Body of pancreas (tissue), 4 donors: ENCODE results near the gene LPP. TPM values are rescaled to one million over a fixed set of nuclear protein-coding genes. Genes with fewer than 3 reads are reported as not detected.

Experiments
- ATAC-seq: fragments of 150-250 bp; one replicate; pipeline ENCODE4 v1.9.1; 2016
- DNase-seq, 4 donors: peaks; one replicate each; pipeline ENCODE4 v3.0.0-alpha.2; 2019
- H3K27ac ChIP-seq, 4 donors: fragments of 200-600 bp; sonication (generic); 1 replicate in 3 of 4; 2 replicates in 1 of 4; pipeline versions ENCODE4 v1.5.1 to v1.6.1; 2016 to 2019; ENCODE audit warnings: mild to moderate bottlenecking in 1 of 4, mixed read lengths in 1 of 4, moderate library complexity in 1 of 4
- H3K27me3 ChIP-seq, 2 donors: fragments of 200-600 bp; sonication (generic); one replicate each; pipeline ENCODE4 v1.6.0; 2016; ENCODE audit warnings: mild to moderate bottlenecking in 1 of 2
- H3K36me3 ChIP-seq, 2 donors: fragments of 200-600 bp; sonication (generic); replicated peaks in 1 of 2; 2 replicates each; pipeline ENCODE4 v1.5.1; 2016; ENCODE audit warnings: low read depth in 2 of 2; ENCODE audit not compliant: insufficient read depth in 1 of 2
- H3K4me1 ChIP-seq: fragments of 200-600 bp; sonication (generic); one replicate; pipeline ENCODE4 v1.6.0; 2016
- H3K4me3 ChIP-seq, 2 donors: fragments of 200-600 bp; sonication (generic); 1 replicate in 1 of 2; 2 replicates in 1 of 2; pipeline ENCODE4 v1.5.1; 2016 to 2019
- H3K9me3 ChIP-seq, 3 donors: fragments of 200-600 bp; sonication (generic); 1 replicate in 2 of 3; 2 replicates in 1 of 3; pipeline ENCODE4 v1.5.1; 2016
- POLR2A ChIP-seq, 3 donors: fragments of 450-650 bp; IDR thresholded peaks; one replicate each; pipeline ENCODE4 v1.6.1; 2016; ENCODE audit warnings: antibody characterized with exemption in 3 of 3, mild to moderate bottlenecking in 2 of 3
- WGBS, 2 donors: methylation state at CpG; one replicate each; pipeline ENCODE4 v1.1.5; 2017; 5-methylcytosine and 5-hydroxymethylcytosine counted together
- intact Hi-C: fragments of 100-400 bp; cut with DNase I; formaldehyde crosslinking; loops from one replicate; pipeline ENCODE4 v1.15.1; 2023
- total RNA-seq, 2 donors: library from RNA; depleted of rRNA; stranded (reverse); fragments of >200 nt; gene quantifications; one replicate each; pipeline ENCODE4 v1.1.0, GENCODE V29; 2016
- TF ChIP-seq, protein P1 (sequence below), 7 experiments: fragments of 450-650 bp in 4 of 7; fragments of 200-600 bp in 3 of 7; sonication (generic) in 3 of 7; IDR thresholded peaks; one replicate each; pipeline ENCODE4 v1.5.1; 2016 to 2019; ENCODE audit warnings: antibody characterized with exemption in 7 of 7

Gene LPP
- total RNA-seq, 2 donors from 2014 or later, result 60.6 to 65.1 TPM

DNA sequence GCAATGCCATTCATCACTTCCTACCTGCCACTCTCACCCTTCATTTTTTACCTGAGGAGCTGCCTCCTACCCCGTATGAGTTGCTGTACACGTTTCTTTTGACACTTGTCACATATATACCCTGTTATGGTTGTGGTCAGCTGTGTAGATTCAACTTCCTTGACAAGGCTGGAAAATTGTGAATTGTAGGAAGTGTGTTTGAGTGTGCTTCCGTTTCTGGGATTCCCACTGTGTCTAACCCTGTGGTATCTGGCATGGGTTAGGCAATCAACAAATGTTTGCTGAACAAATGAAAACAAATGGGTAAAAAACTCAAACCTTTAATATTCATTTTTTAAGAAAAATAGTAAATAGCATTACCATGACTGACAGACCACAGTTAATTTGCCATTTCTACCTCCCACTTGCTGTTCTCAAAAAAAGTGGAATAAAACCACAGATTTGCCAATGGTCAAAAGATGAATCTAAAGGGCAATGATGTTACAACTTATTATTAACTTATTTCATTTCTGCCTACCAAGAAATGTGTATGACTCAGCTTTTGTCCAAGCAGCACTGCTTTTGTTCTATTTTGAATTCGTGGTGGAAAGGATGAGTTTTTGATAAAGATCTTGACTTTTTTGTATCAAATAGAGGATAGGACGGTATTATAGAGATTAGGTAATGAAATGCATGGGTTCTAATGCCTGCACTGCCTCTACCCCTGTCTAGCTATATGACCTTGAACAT lies 404.6 kb downstream of the LPP start:
- H3K4me3 ChIP-seq, result no peak overlapping the region
- TF ChIP-seq, protein P1, sequence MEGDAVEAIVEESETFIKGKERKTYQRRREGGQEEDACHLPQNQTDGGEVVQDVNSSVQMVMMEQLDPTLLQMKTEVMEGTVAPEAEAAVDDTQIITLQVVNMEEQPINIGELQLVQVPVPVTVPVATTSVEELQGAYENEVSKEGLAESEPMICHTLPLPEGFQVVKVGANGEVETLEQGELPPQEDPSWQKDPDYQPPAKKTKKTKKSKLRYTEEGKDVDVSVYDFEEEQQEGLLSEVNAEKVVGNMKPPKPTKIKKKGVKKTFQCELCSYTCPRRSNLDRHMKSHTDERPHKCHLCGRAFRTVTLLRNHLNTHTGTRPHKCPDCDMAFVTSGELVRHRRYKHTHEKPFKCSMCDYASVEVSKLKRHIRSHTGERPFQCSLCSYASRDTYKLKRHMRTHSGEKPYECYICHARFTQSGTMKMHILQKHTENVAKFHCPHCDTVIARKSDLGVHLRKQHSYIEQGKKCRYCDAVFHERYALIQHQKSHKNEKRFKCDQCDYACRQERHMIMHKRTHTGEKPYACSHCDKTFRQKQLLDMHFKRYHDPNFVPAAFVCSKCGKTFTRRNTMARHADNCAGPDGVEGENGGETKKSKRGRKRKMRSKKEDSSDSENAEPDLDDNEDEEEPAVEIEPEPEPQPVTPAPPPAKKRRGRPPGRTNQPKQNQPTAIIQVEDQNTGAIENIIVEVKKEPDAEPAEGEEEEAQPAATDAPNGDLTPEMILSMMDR (IDR thresholded peaks at IDR 0.05), result no peak
- TF ChIP-seq POLR2A (IDR thresholded peaks at IDR 0.05), result no peak
- no peak overlapping the region for H3K27ac ChIP-seq
- 75 to 84% methylated on average over 5 of the region's 5 CpGs for WGBS, 2 donors
- no peaks in the 10 kb centered on the region for H3K36me3 ChIP-seq
- intact Hi-C loops, result no loop called here
- H3K27me3 ChIP-seq, result no peaks in the 10 kb centered on the region
- DNase-seq (no peak), ATAC-seq (no peak)
- no peaks in the 10 kb centered on the region for H3K9me3 ChIP-seq
- no peaks in the 10 kb centered on the region for H3K4me1 ChIP-seq

DNA sequence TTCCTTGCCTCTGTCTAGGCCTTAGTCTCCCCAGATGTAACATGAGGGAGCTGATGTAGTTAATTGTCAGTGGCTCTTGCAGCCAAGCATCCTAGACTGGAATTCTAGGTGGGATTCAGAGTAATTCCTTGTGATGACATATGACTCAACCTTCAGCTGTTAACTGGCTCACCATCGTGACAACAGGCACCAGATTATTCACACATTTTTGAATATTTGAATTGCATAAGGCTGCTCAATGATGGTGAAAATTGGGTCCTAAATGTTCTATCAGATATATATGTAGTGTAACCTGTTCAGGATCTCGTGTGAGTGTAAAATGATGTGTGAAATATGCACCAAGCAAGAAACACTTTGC lies 405.1 kb downstream of the LPP start:
- WGBS, 2 donors, result 84 to 91% methylated on average over 2 of the region's 2 CpGs
- ATAC-seq, result no peak
- Histone ChIP-seq H3K4me3 (no peak overlapping the region), H3K27me3 (no peaks in the 10 kb centered on the region), H3K36me3 (no peaks in the 10 kb centered on the region), H3K9me3 (no peaks in the 10 kb centered on the region), H3K27ac (no peak overlapping the region), H3K4me1 (no peaks in the 10 kb centered on the region)
- intact Hi-C loops, result no loop called here
- no peak for TF ChIP-seq POLR2A (IDR thresholded peaks at IDR 0.05)
- TF ChIP-seq, protein P1 (IDR thresholded peaks at IDR 0.05), result no peak
- no peak for DNase-seq

DNA sequence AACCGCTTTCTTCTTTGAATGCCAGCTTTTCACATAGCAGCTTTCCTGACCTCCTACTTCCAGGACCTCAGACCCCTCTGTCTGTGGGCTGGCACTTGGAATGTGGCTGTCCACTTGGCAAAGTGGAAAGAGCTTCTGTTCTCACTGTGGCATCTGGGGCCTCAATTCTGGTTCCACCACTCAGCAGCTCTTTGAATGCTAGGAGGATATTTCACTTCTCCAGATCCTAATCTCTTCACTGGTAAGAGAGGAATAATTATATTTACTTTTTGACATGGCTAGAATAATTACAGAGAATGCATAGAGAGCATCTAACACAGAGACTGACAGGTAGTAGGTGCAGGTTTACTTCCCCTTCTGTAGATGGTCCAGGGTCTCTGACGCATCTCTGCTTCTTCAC lies 405.9 kb downstream of the LPP start:
- no peak overlapping the region for H3K4me3 ChIP-seq
- WGBS, 2 donors, result 98 to 100% methylated on average over 2 of the region's 2 CpGs
- no peak for TF ChIP-seq POLR2A (IDR thresholded peaks at IDR 0.05)
- TF ChIP-seq, protein P1 (IDR thresholded peaks at IDR 0.05), result no peak

DNA sequence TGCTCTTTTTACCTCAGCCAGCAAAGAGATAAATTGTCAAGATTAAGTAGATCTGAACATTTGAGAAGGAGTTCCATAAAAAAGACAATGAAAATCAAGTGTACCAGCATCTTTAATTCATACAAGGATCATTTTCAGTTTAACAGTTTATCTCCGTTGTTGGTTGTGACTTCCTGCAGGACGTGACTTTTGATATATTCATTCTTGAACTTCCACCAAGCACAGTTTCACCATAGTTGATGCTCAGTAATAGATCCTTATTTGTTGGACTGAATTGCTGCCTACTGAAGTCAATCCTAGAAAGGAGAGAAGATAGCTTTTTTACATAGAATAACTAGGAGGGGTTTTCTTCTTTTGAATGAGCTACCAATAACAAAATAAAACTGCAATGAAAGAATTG lies 408.2 kb downstream of the LPP start:
- H3K27ac ChIP-seq, result no peak overlapping the region
- intact Hi-C loops, result no loop called here
- DNase-seq (no peak), ATAC-seq (no peak)
- H3K36me3 ChIP-seq, result no peaks in the 10 kb centered on the region
- H3K4me1 ChIP-seq, result no peaks in the 10 kb centered on the region
- no peaks in the 10 kb centered on the region for H3K9me3 ChIP-seq
- TF ChIP-seq, protein P1 (IDR thresholded peaks at IDR 0.05), result no peak
- TF ChIP-seq POLR2A (IDR thresholded peaks at IDR 0.05), result no peak
- H3K27me3 ChIP-seq, result no peaks in the 10 kb centered on the region
- no peak overlapping the region for H3K4me3 ChIP-seq
- WGBS, 2 donors, result 45 to 71% methylated on average over 2 of the region's 2 CpGs

More for the DNA sequence above, 405.9 kb downstream of the LPP start:
- H3K27me3 ChIP-seq, result no peaks in the 10 kb centered on the region
- DNase-seq (no peak), ATAC-seq (no peak)
- H3K36me3 ChIP-seq, result no peaks in the 10 kb centered on the region
- H3K4me1 ChIP-seq, result no peaks in the 10 kb centered on the region
- H3K27ac ChIP-seq, result no peak overlapping the region
- no peaks in the 10 kb centered on the region for H3K9me3 ChIP-seq
- intact Hi-C loops, result no loop called here
